Dermis blood vessel endothelial cell (primary cell): Measurements from ENCODE around the gene NTN4. TPM values are rescaled to one million over a fixed set of nuclear protein-coding genes. Genes with fewer than 3 reads are reported as not detected.
"Not testable (repeated sequence)": the region's sequence is repeated elsewhere in the genome, so short reads cannot be mapped to it uniquely, and the experiment has no call there.

Source experiments
- DNase-seq: peaks from one replicate; pipeline ENCODE4 v3.0.0; 2010
- total RNA-seq: library from RNA; depleted of rRNA; stranded (reverse); fragments of >200 nt; gene quantifications from 2 replicates; pipeline ENCODE4 v1.2.3, GENCODE V29; 2014

The NTN4 gene
- 469 and 711 TPM in 2 replicates for total RNA-seq

- peak; percentile 69 for DNase-seq
Measured at GRCh38 chr12:95790033-95790916, at the start of gene NTN4. Gene NTN4, minus strand, starts transcription at chr12:95790764. Its CDS starts 455 bp downstream, at chr12:95790309.

GRCh38 chr12:95838125-95838524 is 47.6 kb upstream of the NTN4 start:
- DNase-seq: peak; percentile 43

DNA sequence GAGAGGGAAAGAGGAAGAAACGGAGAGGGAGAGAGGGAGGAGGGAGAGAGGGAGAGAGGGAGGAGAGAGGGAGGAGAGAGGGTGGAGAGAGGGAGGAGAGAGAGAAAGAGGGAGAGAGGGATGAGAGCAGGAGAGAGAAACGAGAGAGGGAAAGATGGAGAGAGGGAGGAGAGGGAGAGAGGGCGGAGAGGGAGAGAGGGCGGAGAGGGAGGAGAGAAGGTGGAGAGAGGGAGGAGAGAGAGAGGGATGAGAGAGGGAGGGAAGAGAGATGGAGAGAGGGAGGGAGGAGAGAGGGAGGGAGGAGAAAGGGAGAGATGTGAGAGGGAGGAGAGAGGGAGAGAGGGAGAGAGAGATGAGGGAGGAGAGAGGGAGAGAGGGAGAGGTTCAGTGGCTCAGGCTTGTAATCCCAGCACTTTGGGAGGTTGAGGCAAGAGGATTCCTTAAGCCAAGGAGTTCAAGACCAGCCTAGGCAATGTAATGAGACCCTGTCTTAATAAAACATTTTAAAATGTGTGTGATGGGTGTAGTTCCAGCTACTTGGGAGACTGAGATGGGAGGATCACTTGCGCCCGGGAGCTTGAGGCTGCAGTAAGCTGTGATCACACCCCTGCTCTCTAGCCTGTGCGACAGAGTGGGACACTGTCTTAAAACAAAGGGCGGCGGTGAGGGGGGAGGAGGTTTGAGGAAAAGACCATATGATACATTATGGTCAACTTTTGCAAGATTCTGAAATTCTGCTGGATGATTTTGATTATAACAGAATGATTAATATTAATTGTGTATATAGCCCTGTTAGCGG is 46.9 kb upstream of the NTN4 start:
- DNase-seq: peak; percentile 24

DNA sequence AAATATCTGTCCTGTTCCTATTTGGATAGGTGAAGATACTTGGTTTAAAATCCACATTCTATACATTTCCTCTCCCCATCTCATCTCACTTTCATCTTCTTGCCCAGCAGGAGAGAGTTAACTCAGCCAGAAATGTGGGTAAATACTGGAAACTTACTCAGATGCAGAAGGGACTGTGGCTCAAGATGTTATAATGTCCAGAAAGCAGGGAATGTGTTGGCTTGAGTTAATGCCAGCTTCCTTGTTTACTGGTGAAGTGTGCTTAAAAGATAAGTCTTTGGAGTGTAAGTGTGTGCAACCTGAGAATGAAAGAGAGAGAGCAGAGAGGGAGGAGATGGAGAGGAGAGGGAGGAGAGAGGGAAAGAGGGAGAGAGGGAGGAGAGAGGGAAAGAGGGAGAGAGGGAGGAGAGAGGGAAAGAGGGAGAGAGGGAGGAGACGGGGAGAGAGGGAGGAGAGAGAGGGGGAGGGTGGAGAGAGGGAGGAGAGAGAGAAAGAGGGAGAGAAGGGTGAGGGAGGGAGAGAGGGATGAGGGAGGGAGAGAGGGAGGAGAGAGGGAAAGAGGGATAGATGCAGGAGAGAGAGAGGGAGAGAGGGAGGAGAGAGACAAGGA is 46.2 kb upstream of the NTN4 start:
- peak; percentile 38 for DNase-seq

- DNase-seq: peak; percentile 90
Measured at GRCh38 chr12:95836185-95836609, 45.6 kb upstream of the NTN4 start.

GRCh38 chr12:95834572-95834971 is 44.0 kb upstream of the NTN4 start:
- no peak for DNase-seq

DNA sequence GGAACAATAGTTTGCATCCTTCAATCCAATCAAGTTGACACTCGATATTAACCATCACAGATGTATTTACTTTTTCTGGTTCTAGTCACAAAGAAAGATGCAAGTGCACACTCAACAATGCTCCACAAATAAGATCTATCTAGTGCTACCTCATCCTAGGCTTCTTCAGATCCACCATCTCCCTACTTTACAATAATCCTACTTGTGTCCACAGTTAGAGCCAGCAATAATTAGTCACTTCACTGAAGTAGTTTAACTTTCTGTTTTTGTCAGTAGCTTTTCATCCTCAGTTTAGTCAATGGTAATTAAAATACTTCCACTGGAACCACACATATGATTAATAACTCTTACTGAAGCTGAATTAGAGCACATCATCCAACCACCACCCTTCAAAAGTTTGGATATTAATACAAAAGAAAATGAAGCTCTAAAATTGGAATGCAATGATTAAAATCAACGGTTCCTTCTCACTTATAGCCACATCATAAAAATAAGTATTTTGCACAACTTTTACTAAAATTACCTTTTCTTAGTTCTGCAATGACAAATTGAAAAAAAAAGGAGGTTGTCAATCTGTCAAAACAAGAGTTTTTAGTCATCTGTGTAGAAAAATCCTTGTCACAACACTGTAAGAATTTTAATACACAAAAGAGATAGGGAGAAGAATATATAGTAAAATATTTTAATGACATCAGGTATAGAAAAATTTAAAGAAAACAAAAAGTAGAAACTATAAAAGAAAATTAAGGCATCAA is 39.9 kb upstream of the NTN4 start:
- no peak for DNase-seq

- DNase-seq: peak; percentile 55
Measured at GRCh38 chr12:95829395-95829794, 38.8 kb upstream of the NTN4 start.

- DNase-seq: peak; percentile 83
Measured at GRCh38 chr12:95820096-95820703, 29.6 kb upstream of the NTN4 start.

DNA sequence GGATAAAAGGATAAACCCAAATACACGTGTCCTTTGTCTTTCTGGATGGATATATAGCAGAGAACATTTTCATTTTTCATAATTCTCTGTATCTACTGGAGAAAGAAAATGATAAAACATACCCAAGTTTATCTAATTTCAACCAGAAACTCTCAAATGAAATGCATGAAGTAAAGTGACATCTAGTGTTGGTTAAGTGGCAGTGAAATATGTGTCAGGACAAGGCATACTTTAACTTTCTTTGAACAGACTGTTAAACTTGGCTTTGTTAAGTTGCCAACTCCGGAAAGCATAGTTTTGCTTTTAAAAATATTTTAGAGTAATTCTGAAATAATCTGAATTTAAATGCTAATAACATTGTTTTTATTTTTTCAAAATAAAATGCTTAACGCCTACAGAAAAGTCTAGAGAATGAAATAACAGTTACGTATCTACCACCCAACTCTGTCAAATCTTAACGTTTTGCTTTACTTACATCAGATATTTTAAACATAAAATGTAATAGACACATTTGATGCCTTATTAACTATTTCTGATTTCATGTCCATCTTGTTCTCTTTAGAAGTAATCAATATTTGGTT is 25.2 kb upstream of the NTN4 start:
- DNase-seq: peak; percentile 69

DNA sequence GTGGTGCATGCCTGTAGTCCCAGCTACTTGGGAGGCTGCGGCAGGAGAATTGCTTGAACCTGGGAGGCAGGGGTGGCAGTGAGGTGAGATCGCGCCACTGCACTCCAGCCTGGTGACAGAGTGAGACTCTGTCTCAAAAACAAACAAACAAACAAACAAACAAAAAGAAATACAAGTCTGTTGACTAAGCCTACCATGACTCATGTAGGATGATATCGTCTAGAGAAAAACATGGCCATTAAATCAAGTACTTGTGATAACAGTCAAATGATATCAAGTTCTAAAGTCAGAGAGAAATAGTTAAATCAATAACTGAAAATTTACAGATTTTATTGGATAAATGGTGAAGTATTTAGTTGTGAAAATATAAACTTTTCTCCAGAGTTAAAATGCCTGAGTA is 21.6 kb upstream of the NTN4 start:
- DNase-seq: not testable (repeated sequence)

GRCh38 chr12:95810411-95810810 is 19.8 kb upstream of the NTN4 start:
- DNase-seq: no peak

DNA sequence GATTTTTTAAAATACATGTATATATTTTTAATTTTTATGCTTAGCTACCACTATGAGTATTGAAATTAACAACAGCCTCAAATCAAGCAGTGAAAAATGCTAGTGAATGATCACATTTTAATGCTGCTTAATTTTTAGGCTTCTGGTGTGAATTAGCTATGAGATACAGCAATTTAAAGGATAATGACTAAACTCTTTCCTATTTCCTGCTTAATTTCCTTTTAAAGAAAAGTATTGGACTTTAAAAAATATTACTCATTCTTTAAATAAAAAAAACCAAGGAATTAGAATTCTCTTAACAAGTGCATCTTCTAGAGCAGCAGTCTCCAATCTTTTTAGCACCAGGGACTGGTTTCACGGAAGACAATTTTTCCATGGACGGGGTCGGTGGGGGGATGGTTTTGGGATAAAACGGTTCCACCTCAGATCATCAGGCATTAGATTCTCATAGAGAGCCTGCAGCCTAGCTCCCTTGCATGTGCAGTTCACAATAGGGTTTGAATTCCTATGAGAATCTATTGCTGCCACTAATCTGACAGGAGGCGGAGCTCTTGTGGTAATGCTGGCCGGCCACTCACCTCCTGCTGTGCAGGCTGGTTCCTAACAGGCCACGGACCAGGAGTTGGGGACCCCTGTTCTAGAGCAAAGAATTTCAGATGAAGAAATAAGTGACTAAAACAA is 18.6 kb upstream of the NTN4 start:
- DNase-seq: peak; percentile 65

- no peak for DNase-seq
Measured at GRCh38 chr12:95808146-95808545, 17.6 kb upstream of the NTN4 start.

- DNase-seq: peak; percentile 77
Measured at GRCh38 chr12:95805864-95806671, 15.5 kb upstream of the NTN4 start.

GRCh38 chr12:95804291-95804690 is 13.7 kb upstream of the NTN4 start:
- DNase-seq: no peak

- DNase-seq: no peak
Measured at GRCh38 chr12:95803817-95804216, 13.3 kb upstream of the NTN4 start.

- DNase-seq: peak; percentile 94
Measured at GRCh38 chr12:95802482-95803270, 12.1 kb upstream of the NTN4 start.

GRCh38 chr12:95796982-95797289 is 6.4 kb upstream of the NTN4 start:
- no peak for DNase-seq
